Thyroid gland (tissue), 4 donors: Measurements from ENCODE around the gene FRMPD2.

Experiments
- POLR2A ChIP-seq, 2 donors: fragments of 450-650 bp; IDR thresholded peaks; one replicate each; pipeline ENCODE4 v1.6.1; 2017; ENCODE audit warnings: antibody characterized with exemption in 2 of 2, mild to moderate bottlenecking in 2 of 2, moderate library complexity in 1 of 2
- TF ChIP-seq, protein P1 (sequence below), 6 experiments: fragments of 200-600 bp in 3 of 6; fragments of 450-650 bp in 3 of 6; sonication (generic) in 3 of 6; IDR thresholded peaks; one replicate each; pipeline ENCODE4 v1.5.1; 2016 to 2019; ENCODE audit warnings: antibody characterized with exemption in 6 of 6, mild to moderate bottlenecking in 2 of 6, inconsistent platforms in 1 of 6, moderate library complexity in 1 of 6

DNA sequence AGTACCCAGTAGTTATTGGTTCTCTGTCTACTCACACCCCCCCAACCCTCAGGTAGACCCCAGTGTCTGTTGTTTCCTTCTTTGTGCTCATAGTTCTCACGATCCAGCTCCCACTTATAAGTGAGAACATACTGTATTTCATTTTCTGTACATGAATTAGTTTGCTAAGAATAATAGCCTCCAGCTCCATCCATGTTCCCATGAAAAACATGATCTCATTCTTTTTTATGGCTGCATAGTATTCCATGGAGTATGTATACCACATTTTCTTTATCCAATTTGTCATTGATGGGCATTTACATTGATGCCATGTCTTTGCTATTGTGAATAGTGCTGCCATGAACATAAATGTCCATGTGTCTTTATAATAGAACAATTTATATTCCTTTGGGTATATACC, 2.6 kb upstream of the FRMPD2 start:
- no peak for TF ChIP-seq POLR2A (IDR thresholded peaks at IDR 0.05)
- TF ChIP-seq, protein P1, sequence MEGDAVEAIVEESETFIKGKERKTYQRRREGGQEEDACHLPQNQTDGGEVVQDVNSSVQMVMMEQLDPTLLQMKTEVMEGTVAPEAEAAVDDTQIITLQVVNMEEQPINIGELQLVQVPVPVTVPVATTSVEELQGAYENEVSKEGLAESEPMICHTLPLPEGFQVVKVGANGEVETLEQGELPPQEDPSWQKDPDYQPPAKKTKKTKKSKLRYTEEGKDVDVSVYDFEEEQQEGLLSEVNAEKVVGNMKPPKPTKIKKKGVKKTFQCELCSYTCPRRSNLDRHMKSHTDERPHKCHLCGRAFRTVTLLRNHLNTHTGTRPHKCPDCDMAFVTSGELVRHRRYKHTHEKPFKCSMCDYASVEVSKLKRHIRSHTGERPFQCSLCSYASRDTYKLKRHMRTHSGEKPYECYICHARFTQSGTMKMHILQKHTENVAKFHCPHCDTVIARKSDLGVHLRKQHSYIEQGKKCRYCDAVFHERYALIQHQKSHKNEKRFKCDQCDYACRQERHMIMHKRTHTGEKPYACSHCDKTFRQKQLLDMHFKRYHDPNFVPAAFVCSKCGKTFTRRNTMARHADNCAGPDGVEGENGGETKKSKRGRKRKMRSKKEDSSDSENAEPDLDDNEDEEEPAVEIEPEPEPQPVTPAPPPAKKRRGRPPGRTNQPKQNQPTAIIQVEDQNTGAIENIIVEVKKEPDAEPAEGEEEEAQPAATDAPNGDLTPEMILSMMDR (IDR thresholded peaks at IDR 0.05), result no peak
